Stimulated activated CD8-positive, alpha-beta memory T cell treated with anti-CD3 and anti-CD28 coated beads, Interleukin-4, amount 100 ng/mL, for 48 hours (primary cell): ENCODE measurements around the gene TRABD2A.
A peak's percentile ranks its signal among the peaks of the same experiment; 100 is the strongest.

Experiments used
- DNase-seq: peaks from one replicate; pipeline ENCODE4 v3.0.0-alpha.2; 2020

TRABD2A gene

DNA sequence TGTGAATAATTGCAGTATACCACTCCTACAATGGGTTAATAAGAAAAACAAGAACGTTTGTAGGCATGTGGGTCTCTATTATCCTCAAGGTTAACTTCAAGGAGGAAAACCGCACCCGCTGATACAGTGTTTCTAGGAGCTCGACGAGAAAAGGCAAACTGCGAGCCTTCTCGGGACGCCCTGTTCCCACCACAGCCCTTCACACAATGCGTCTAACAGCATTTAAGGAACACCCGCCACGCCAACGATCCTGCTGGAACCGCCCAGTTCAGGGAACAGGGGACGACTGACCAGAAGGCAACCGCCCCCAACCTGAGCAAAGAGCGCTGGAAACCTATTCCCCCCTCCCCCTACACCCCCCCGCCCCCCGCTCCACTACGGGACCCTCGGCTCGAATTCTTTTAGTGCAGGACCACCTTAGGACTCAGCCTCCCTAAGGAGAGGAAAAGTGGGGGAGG, 23.9 kb upstream of the TRABD2A start:
- peak; percentile 65 for DNase-seq

DNA sequence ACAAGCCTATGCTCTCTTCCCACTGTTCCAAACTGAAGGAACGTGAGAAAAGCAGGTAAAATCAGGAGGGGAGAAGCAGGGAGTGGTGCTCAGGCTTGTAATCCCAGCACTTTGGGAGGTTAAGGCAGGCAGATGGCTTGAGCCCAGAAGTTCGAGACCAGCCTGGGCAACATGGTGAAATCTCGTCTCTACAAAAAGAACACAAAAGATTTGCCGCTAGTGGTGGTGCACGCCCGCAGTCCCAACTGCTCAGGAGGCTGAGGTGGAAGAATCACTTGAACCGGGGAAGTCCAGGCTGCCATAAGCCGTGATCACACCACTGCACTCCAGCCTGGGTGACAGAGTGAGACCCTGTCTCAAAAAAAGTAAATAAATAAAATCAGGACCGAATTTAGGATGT, 23.3 kb upstream of the TRABD2A start:
- no peak for DNase-seq

DNA sequence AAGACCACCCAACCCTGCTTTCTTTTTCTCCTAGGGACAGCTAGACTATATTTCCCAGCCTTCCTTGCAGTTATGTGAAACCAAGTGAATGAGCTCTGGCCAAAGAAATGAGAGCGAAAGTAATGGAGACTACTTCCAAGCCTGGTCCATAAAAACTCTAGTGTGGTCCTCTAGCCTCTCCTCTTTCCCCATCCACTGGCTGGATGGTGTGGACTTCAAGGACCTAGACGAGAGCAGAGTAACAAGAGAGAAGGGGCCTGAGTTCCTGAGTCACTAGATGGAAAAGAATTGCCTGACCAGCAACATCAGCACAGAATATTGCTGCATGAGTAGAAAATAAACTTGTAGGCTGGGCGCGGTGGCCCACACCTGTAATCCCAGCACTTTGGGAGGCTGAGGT, 21.6 kb upstream of the TRABD2A start:
- no peak for DNase-seq

DNA sequence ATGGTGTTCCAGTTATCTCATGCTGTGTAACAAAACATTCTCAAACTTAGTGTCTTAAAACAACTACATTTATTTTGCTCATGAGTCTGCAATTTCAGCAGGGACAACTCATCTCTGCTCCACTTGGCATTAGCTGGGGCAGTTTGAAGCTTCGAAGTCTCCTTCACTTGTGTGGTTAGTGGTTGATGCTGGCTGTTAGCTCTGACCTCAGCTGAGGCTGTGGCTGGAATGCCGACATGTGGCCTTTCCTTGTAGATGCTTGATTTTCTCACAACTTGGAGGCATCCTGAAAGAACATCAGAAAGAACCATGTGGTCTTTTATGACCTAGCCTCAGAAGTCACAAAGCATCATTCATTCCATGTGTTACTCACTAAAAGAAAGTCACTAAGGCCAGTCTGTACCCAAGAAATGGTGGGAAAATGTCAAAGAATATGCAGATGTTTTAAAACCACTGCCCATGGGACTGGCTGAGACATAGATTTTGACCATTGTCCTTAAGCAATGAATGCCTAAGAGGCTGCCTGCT, 20.8 kb upstream of the TRABD2A start:
- peak; percentile 22 for DNase-seq

DNA sequence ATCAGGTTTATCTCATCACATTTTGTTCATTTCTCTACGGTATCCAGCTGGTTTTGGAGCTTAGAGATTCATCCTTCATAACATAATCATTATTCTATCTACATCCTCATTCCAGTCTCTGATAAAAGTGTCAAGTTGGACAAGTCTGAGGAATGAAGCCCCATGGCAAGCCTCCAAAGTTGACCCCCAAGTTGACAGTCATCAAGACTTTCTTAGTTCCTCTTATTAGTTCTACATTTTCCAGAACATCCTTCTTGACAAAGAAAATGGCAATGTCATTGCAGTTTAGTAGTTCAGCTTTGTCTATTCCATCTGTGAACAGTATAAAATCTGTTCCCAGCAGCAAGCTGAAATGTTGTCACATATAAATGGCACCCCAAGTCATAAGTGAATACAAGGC, 20.1 kb upstream of the TRABD2A start:
- peak; percentile 11 for DNase-seq

DNA sequence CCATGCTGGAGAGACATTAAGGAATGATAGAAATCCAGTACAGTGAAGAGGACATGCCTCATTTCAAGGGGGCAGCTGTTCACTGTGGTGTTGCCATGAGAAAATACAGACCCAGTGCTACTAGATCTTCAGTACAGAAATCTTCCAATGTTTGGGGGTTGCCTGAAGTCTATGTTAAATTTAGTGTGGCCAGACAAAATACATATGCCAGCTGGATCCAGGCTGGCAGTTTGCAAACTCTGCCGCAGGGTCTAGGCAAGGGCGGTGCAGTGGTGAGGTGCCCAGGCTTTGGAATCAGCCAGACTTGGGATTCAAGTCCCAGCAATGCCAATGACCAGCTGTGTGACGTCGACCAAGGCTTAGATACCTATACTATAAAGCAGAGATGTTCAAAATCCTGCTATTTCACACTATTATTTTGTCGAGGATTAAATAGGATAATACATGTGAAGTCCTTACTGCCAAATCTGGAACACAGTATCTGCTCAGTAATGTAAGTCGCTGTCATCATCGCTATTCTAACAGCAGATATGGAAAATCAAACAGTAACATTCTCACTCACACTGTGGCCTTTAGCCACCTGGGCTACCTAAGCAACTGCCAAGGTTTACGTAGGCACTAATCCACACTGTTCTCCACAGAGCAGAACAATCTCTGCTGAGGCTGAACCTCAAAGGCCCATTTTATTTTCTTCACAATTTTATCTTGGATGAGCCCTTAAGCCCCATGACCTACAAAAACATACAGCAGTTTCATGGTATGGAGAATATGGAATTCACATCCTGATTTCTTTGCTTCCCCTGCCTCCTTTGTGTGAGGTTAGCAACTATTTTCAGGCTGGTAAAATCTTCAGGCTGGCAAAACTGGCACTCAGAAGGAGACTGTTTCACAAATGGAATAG, 18.7 kb upstream of the TRABD2A start:
- peak; percentile 20 for DNase-seq

DNA sequence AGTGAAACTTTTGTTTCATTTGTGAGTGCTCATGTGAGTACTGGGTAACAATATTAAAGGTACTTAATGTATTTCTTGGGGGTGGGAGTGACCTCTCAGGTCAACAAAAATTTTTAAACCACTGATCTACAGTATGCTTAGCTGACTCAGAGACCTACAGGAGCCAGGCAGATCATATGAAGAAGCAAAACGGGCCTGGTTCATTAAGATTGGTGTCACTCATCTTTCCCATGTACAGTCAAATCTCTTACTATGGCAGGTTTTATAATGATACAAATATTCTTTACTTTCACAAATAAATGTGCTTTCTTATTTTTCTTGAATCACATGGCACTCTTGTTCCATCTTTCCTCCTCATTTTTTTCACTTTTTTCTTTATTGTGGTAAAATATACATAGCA, 16.9 kb upstream of the TRABD2A start:
- DNase-seq: peak; percentile 16

DNA sequence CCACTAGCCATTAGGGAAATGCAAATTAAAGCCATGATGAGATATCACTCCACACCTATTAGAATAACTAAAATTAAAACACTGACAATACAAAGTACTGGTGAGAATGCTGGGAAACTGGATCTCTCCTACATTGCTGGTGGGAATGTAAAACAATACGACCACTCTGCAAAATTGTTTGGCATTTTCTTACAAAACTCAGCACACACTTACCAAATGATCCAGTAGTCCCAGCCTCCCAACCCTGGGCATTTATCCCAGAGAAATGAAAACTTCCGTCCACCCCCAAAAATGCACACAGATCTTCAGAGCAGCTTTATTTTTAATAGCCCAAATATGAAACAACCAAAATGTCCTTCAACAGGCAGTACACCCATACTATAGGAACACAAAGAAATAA, 15.7 kb upstream of the TRABD2A start:
- no peak for DNase-seq

DNA sequence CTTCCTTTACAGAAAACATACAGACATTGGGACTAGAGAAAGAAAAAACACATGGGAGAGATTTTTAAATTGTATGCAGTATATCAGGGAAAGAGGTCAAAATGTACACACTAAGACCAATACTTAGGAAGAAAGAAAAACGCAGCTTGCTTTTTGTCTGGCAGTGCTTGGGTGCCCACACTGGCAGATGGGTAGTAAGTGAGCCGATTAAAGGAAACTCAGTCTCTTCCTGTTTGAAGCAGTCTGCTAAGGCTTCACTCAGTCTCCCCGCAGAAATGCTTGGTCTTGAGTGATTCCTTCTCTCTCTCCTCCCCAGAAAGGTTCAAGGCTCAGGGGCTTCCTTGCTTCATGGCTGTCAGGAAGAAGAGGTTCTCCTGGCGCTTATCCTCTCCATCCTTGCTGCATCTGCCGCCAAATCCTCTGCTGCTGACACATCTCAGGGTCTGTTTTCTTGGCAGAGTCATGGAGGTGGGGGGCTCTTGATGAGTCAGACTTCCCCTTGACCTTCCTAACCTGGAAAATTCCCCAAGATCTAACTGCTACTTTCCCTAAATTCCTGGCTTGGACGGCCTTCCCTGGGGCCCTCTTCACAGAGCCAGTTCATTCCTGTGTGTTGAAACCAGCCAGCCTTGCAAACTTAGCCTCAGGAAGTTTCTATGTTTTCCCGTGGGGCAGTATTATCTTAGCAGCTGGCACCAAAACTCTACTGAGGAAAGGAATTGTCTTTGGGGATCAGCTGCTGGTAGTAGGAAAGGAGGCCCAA, 14.1 kb upstream of the TRABD2A start:
- DNase-seq: peak; percentile 31

DNA sequence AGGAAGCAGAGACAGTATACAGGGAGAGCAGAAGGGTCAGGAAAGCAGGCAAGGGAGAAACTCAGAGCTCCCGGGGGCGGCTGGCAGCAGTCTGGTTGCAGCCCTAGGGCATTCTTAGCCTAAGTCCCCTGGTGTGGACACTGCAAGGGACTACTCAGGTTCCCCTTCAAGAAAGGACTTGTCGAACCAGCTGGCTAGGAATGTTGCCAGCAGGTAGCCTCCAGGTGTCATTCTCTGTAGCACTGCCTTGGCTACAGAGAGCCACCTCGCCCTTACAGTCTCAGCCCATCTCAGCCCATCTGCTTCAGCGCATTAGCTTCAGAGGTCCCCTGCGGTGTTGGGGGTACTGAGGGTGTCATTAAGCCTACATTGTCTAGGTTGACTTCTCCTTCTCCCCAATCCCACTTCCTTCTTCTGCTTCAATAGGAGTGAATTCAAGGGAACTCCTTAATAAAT, 13.3 kb upstream of the TRABD2A start:
- DNase-seq: peak; percentile 33

DNA sequence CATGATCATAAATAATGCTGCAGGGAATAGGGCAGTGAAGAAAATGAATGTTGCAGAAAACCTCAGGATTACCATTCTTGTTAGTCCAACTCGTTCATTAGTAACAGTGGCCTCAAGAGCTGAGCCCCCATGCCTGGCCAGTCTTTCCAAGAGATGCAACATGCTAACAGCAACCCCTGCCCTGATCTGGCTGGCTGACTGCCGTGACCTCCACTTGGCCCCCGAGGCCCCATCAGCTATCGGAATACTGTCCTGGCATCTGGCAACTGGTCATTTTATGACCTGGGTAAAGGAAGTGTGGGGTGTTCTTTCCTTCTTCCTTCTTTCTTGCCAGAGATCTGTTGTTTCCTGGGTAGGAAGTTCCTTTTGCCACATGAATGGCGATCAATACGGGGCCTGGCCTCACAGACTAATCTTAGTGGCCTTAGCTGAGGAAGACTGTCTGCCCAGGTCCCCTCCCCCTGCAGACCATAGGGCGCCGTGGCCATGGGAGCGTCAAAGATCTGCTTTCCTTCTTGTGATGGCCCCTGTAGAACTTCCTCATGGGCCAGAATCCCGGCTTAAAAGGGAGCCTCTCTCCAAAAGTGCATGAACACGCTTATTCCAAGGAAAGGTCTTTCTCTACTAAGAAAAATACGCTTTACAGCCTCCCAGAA, 10.6 kb upstream of the TRABD2A start:
- no peak for DNase-seq

DNA sequence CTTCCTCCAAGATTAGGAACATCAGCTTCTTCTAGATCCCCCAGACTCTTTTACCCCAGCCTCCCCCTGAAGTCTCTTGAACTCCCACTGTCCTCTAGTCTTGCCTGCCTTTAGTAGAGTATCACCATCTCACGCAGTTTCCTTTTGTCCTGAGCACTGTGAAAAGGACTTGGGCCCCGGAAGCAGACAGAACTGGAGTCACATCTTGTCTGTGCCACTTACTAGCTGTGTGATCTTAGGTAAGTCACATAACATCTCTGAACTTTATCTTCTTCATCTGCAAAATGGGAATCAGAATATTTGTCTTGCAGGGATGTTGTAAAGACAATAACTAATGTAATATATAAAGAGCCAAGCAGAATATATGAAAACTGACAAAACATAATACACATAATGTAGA, 8.4 kb upstream of the TRABD2A start:
- DNase-seq: no peak

DNA sequence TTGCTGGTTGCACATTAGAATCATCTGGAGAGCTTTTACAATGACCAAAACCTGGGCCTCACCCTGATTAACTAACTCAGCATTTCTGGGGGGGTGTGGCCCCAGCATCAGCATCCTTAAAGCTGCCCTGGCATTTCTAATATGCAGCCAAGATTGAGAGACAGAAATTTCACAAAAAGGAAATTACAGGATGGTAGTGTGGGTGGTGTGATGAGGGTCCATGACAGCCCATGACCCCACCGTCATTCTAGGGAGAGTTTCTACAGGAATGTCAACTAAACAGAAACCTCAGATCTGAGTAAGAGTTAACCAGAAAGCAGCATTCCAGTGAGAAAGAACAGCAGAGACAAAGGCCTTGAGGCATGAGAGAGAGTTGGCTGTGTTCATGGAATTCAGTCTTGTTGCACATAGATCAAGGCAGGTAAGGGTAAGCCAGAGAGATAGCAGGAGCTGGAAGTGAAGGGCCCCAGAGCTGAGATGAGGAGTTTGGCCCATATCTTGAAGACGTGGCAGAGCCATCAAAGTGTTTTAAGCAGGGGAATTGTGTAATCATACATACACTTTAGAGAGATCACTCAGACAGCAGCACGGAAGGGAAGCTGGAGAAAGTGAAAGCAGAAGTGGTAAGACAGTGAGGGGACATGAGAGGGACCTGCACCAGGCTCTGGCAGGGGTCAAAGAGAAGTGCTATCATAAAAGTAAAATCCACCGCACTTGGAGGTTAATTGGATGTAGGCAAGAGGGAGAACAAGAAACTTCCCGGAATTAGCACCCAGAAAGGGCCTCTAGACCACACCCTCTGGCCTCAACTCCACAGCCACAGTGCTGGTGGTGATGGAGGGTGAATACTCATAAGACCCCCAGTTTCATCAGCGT, 7.8 kb upstream of the TRABD2A start:
- peak; percentile 64 for DNase-seq

DNA sequence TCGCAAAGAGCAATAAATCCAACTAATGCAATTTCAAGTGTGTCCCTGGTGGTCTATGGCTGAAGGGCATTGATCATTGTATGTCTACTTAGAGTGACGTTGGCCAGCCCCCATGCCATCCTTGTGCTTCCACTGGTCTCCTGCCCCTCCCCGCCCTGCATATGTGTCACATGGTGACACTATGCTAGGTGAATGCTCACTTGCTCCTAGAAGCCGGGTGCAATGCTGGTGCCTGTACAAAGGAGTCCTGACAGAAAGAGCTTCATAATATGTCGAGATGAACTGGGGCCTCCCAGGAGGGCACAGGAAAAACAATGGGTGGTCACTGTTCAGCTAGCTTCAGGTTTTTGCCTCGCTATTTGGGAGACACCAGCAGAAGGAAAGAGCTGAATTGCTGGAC, 5.9 kb upstream of the TRABD2A start:
- DNase-seq: no peak

DNA sequence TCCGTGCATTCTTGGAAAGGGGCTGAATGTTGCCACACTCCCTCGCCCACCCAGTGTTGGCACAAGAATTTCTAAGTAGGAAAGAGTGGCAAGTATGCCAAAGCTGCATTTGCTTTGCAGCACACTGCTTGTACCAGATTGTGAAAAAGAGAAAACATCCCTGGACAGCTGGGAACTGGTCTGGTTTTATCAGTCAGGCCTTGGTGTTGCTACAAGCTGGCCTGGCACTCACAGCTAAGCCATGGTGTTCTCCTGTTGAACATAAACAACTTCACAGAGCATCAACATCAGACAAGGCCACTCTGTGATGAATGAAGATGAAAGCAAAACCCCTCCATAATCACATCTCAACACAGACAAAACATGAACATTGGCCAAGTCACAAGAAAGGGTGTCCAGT, 4.2 kb upstream of the TRABD2A start:
- DNase-seq: no peak

DNA sequence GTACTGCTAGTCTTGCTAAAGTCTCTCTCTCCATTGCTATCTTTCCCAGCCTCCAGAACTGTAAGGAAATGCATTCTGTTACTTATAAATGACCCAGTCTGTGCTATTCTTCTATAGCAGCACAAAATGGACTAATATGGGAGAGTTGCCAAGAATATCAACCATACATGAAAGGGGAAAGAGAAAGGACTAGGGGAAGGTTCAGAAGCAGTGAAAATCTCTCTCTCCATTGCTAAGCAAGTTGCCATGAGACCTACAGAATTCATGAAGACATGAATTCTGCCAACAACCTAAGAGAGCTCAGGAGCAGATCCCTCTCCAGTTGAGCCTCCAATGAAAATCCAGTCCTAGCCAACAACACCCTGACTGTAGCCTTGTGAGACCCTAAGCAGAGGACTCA, 3.6 kb upstream of the TRABD2A start:
- no peak for DNase-seq

DNA sequence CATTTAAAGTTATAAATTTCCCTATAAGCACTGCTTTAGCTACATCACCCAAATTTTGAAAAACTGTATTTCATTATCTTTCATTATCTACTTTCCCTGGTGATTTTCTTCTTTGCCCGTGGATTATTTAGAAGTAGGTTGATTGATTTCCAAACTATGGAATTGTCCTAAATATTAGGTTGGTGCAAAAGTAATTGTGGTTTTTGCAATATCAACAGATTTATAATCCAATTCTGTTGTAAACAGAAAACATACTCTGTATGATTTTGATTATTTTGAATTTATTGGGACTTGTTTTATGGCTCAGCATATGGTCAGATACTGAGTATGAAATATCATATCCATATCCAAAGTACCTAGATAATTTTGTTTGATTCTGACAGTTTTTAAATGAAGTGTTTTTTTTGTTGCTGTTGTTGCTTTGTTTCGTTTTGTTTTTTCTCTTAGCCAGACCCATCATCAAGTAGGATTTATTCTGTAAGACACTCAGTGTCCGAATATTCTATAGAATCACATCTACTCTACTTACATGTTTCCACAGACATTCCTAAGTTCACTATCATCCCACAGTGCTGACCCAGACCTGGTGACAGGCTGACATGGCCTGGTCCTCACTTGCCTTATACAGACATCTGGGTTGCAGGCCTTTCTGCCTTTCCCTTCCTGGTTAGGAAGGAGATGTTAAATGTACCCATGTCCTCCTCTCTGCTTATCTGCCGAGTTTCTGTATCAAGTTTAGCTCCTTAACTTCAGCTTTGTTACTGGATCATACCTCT, 2.1 kb upstream of the TRABD2A start:
- DNase-seq: no peak

DNA sequence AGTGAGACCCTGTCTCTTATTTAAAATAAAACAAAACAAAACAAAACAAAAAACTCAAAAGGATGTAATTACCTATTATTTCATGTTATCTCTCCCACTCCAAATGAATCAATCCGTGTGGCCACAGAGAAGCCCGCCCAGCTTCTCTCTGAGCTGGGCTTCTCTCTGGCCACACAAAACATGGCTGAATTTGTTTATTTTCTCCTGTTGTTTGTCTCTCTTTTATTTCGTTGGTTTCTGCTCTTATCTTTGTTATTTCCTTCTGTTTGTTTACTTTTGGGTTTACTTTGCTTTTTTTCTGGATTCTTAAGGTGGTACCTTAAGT, 1.5 kb upstream of the TRABD2A start:
- DNase-seq: no peak

DNA sequence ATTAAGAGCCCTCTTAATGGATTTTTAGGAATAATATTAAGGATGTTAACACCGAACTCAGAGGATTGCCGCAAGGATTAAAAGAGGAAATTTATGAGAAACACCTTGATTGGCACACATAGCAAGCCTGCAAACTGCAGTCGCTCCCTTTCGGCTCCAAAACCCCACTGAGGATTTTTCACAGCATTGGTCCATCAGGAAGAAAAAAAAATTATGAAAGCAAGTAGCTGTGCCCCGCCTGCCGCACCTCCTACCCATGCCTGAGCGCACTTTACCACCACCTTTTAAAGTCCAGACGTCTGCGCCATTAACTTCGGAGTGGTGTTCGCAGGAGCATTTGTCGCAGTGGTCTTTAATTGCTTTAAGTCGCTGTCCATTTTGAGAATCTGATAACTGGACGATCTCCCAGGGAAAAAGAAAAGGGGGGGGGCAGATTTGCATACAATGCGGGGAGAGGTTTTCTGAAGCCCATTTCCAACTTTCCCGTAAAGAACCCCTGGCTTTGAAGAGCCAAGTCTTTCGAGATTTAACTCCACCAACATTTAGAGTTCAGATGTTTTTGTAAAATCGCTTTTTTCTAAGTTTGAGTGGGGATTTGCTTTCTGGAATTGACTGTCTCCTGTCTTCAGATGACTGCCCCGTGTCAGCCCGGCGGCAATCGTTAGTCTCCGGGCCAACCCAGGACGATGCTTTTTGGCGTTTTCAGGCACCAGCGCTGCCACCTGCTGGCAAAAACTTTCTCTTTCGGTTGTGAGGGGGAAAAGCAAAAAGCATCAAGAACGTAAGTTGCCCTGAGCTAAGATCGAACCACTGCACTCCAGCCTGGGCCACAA, 913 bp upstream of the TRABD2A start:
- peak; percentile 90 for DNase-seq

DNA sequence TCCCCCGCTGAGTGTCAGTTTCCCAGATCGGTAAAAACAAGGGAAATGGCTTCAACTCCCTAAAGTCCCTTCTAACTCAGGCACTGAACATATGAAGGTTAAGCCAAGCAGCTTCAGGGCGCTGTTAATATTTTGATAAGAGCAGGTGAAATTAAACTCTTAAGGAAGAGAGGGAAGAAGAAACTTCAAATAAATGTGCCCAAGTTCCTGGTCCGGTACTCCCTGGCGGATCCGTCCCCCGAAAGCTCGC, 564 bp downstream of the TRABD2A start:
- no peak for DNase-seq
